Left ventricle myocardium inferior (tissue), 1 donor: ENCODE data around the gene GNB1L. TPM values are rescaled to one million over a fixed set of nuclear protein-coding genes. Genes with fewer than 3 reads are reported as not detected.

Source experiments
- DNase-seq: peaks from one replicate; pipeline ENCODE4 v3.0.0-alpha.2; 2020
- H3K27ac ChIP-seq: fragments of 200-600 bp; replicated peaks from 2 replicates; pipeline ENCODE4 v1.8.0; 2021
- H3K27me3 ChIP-seq: fragments of 200-600 bp; 2 replicates; pipeline ENCODE4 v1.8.0; 2021; ENCODE audit warnings: low read depth
- H3K36me3 ChIP-seq: fragments of 200-600 bp; 2 replicates; pipeline ENCODE4 v1.8.0; 2021
- H3K4me1 ChIP-seq: fragments of 200-600 bp; 2 replicates; pipeline ENCODE4 v1.8.0; 2021
- H3K4me3 ChIP-seq: fragments of 200-600 bp; 2 replicates; pipeline ENCODE4 v1.8.0; 2021; ENCODE audit warnings: mild to moderate bottlenecking, moderate library complexity
- H3K9me3 ChIP-seq: fragments of 200-600 bp; replicated peaks from 2 replicates; pipeline ENCODE4 v1.8.0; 2021
- intact Hi-C: fragments of 100-400 bp; cut with micrococcal nuclease; formaldehyde crosslinking; loops from one replicate; pipeline ENCODE4 v1.11.0; 2022
- total RNA-seq: library from RNA; stranded (reverse); fragmentation: NEBNext Ultra II Directional; extraction: Animal tissue kit (Norgen Biotek cat#: 25700); gene quantifications from one replicate; pipeline ENCODE4 v1.2.1, GENCODE V29; 2021
- TF ChIP-seq, protein P1 (sequence below): fragments of 200-600 bp; IDR thresholded peaks from 2 replicates; pipeline ENCODE4 v1.8.0; 2021; ENCODE audit warnings: antibody characterized with exemption, mild to moderate bottlenecking, borderline replicate concordance
- donor health status: DM: no; HTN: yes; CAD: no; lungs with severe emphysema.

GNB1L gene
- total RNA-seq, 1 donor from 2014 or later, result 2.9 TPM

DNA sequence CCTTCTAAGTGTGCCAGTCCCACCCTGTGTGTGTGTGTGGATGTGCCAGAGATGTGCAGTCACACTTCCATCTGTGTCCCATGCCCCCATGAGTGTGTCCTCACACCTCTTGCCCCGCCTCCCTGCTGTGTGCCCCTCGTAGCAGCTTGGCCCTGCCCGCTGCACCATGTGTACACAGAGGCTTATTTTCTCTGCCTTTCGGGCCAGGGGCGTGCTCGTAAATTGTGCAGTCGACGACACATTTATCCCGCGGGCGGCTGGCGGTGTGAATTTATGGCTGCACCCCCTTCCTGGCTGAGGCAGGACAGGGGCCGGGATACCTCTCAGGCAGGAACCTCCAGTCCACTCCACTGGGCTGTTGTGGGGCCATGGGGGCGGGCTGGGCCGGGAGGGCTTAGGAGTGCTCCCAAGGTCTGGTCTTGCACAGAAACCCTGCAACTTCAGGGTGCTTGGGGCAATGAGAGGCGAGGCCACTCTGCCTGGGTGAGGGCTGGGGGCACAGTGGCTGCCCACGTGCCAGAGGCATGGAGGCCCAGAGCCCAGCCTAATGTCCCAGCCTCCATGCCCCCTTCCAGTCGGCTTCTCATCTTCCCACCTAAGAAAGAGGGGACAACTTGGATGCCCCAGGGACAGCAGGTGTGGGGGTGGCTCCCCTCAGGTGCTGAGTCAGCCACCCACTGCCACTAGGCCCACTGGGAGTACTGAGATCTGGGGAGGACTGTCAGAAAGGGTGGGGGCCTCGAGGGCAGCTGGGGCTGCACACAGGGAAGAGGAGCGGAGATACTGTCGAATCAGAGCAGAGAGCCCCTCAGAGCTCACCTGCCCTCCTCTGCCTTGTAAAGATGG, 118.8 kb downstream of the GNB1L start:
- H3K4me1 ChIP-seq, result peaks cover 18% of the 10 kb centered on the region
- intact Hi-C loops, result no loop called here
- H3K27ac ChIP-seq, result no peak overlapping the region
- H3K36me3 ChIP-seq, result no peaks in the 10 kb centered on the region
- TF ChIP-seq, protein P1, sequence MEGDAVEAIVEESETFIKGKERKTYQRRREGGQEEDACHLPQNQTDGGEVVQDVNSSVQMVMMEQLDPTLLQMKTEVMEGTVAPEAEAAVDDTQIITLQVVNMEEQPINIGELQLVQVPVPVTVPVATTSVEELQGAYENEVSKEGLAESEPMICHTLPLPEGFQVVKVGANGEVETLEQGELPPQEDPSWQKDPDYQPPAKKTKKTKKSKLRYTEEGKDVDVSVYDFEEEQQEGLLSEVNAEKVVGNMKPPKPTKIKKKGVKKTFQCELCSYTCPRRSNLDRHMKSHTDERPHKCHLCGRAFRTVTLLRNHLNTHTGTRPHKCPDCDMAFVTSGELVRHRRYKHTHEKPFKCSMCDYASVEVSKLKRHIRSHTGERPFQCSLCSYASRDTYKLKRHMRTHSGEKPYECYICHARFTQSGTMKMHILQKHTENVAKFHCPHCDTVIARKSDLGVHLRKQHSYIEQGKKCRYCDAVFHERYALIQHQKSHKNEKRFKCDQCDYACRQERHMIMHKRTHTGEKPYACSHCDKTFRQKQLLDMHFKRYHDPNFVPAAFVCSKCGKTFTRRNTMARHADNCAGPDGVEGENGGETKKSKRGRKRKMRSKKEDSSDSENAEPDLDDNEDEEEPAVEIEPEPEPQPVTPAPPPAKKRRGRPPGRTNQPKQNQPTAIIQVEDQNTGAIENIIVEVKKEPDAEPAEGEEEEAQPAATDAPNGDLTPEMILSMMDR, result no peak
- H3K9me3 ChIP-seq, result no peaks in the 10 kb centered on the region
- DNase-seq, result no peak
- H3K27me3 ChIP-seq, result peaks cover 46% of the 10 kb centered on the region
- no peak overlapping the region for H3K4me3 ChIP-seq

- no peak overlapping the region for H3K27ac ChIP-seq
- no peak overlapping the region for H3K4me3 ChIP-seq
- TF ChIP-seq, protein P1, result no peak
- H3K4me1 ChIP-seq, result peaks cover 25% of the 10 kb centered on the region
- no peaks in the 10 kb centered on the region for H3K36me3 ChIP-seq
- H3K9me3 ChIP-seq, result no peaks in the 10 kb centered on the region
- intact Hi-C loops, result loop anchor here (5.0 kb wide), 1 partner anchor 177 kb away; no protein-coding TSS in a partner anchor
- peaks cover 47% of the 10 kb centered on the region for H3K27me3 ChIP-seq
- DNase-seq, result no peak
Observed at GRCh38 chr22:19734837-19735382, 119.8 kb downstream of the GNB1L start.

GRCh38 chr22:19734163-19734562, 120.5 kb downstream of the GNB1L start:
- Histone ChIP-seq H3K4me3 (no peak overlapping the region), H3K27me3 (peaks cover 43% of the 10 kb centered on the region), H3K36me3 (no peaks in the 10 kb centered on the region), H3K9me3 (no peaks in the 10 kb centered on the region), H3K27ac (no peak overlapping the region), H3K4me1 (peaks cover 25% of the 10 kb centered on the region)
- intact Hi-C loops, result loop anchor here (5.0 kb wide), 1 partner anchor 178 kb away; no protein-coding TSS in a partner anchor
- DNase-seq, result no peak
- TF ChIP-seq, protein P1, result no peak

DNA sequence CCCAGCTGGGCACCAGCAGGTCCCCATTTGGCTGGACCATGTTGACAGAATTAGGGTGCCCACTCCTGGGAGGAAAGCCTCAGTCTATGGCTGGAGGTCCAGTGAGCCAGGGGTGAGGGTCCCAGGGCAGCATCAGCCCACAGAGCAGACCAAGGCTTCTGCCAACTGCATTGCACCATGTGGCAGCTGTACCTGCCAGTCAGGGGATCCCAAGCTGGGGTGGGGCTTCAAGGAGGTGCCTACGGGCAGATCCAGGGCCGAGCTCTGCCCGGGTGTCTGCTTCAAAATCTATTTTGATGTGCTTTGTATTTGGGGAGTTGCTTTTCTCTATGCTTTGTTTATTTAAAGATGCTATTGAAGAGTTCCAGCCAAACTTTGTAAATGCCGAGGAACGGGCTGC, 120.9 kb downstream of the GNB1L start:
- Histone ChIP-seq H3K27ac (no peak overlapping the region), H3K27me3 (peaks cover 39% of the 10 kb centered on the region), H3K9me3 (no peaks in the 10 kb centered on the region), H3K36me3 (no peaks in the 10 kb centered on the region), H3K4me3 (no peak overlapping the region), H3K4me1 (peaks cover 25% of the 10 kb centered on the region)
- TF ChIP-seq, protein P1, result no peak
- intact Hi-C loops, result loop anchor here (5.0 kb wide), 1 partner anchor 179 kb away; no protein-coding TSS in a partner anchor
- no peak for DNase-seq

Other genes with a start within 250 kb of the GNB1L start
- gene SEPTIN5, start 140.4 kb downstream of the GNB1L start, total RNA-seq, result 141 TPM
- gene GP1BB, start 131.3 kb downstream of the GNB1L start, total RNA-seq, result not detected
- gene TBX1, start 94.1 kb downstream of the GNB1L start, total RNA-seq, result 8.0 TPM
- gene RTL10, start within 50 bp of the GNB1L start, total RNA-seq, result 6.6 TPM
- gene COMT, start 86.9 kb upstream of the GNB1L start, total RNA-seq, result 81.5 TPM
- gene TXNRD2, start 86.9 kb upstream of the GNB1L start, total RNA-seq, result 35.2 TPM
- gene ARVCF, start 161.9 kb upstream of the GNB1L start, total RNA-seq, result 25.4 TPM
- gene TANGO2, start 166.2 kb upstream of the GNB1L start, total RNA-seq, result 71.7 TPM
- 16.8 TPM for gene DGCR8, start 225.4 kb upstream of the GNB1L start, total RNA-seq